HUES48 (cell line): ENCODE results near the gene KCNIP4.

Experiments used
- H3K27ac ChIP-seq: one replicate; pipeline ENCODE4 v1.7.0; 2013; ENCODE audit warnings: low read depth, low read length, inconsistent platforms
- H3K27me3 ChIP-seq: 2 replicates; pipeline ENCODE4 v1.6.1; 2013; ENCODE audit warnings: mild to moderate bottlenecking, low read length; ENCODE audit not compliant: control insufficient read depth, insufficient read depth
- H3K36me3 ChIP-seq: 2 replicates; pipeline ENCODE4 v1.6.1; 2013; ENCODE audit warnings: low read length; ENCODE audit not compliant: control insufficient read depth, insufficient read depth
- H3K4me1 ChIP-seq: 2 replicates; pipeline ENCODE4 v1.6.1; 2013; ENCODE audit warnings: mild to moderate bottlenecking, low read length; ENCODE audit not compliant: control insufficient read depth, insufficient read depth
- H3K4me3 ChIP-seq: 2 replicates; pipeline ENCODE4 v1.5.1; 2013; ENCODE audit warnings: mild to moderate bottlenecking, low read depth, low read length
- H3K9ac ChIP-seq: 2 replicates; pipeline ENCODE4 v1.6.1; 2013; ENCODE audit warnings: mild to moderate bottlenecking, low read depth, low read length, moderate library complexity
- H3K9me3 ChIP-seq: 2 replicates; pipeline ENCODE4 v1.6.1; 2013; ENCODE audit warnings: low read length; ENCODE audit not compliant: control insufficient read depth, insufficient read depth

The KCNIP4 gene

GRCh38 chr4:21195682-21196081, 752.9 kb downstream of the KCNIP4 start:
- Histone ChIP-seq H3K4me3 (no peak overlapping the region), H3K27ac (no peak overlapping the region)

DNA sequence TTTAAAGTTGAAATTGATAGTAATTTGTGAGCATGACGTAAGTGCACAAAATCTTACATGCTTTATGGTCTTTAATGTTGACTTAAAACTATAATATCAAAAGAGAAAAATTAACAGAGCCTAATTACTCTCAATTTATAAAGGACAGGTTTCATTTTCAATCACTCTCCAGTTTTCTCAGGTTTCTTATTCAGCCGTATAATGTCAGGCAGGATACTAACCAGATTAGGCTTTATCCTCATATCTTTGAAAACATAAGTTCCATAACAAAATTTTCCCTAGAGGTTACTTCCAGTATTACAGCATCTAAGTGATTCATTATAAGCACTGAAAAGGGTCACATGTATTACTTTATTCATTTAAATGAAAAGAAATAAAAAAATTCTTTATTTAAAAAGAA, 756.2 kb downstream of the KCNIP4 start:
- Histone ChIP-seq H3K4me3 (no peak overlapping the region), H3K9ac (no peak overlapping the region), H3K27me3 (no peaks in the 10 kb centered on the region), H3K9me3 (no peaks in the 10 kb centered on the region), H3K4me1 (peaks cover 3% of the 10 kb centered on the region; the same call in 1 of the 2 replicates), H3K36me3 (no peaks in the 10 kb centered on the region), H3K27ac (no peak overlapping the region)

More at GRCh38 chr4:21195682-21196081, 752.9 kb downstream of the KCNIP4 start:
- no peaks in the 10 kb centered on the region for H3K27me3 ChIP-seq
- H3K9me3 ChIP-seq: no peaks in the 10 kb centered on the region
- H3K4me1 ChIP-seq: peaks cover 3% of the 10 kb centered on the region; the same call in 1 of the 2 replicates
- H3K36me3 ChIP-seq: no peaks in the 10 kb centered on the region
- H3K9ac ChIP-seq: no peak overlapping the region

DNA sequence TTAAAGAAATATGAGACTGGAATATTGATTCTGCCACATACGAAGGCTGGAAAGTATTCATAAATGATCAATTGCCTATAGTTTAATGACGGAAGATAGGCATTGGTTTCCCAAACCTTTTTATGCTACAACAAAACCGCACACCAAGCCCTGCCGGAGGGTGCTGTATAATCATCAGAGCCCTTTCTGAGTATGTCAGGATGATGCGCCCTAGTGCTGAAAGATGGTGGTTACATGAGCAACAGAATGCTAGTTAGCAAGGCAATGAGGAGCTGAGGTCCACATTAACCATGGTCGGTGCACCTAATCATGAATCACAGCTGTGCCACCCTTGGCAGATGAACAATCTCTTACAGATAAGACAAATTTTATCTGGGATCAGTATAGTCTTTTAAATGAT, 757.3 kb downstream of the KCNIP4 start:
- H3K27me3 ChIP-seq: no peaks in the 10 kb centered on the region
- H3K9ac ChIP-seq: no peak overlapping the region
- H3K4me3 ChIP-seq: no peak overlapping the region
- H3K4me1 ChIP-seq: peaks cover 3% of the 10 kb centered on the region; the same call in 1 of the 2 replicates
- no peaks in the 10 kb centered on the region for H3K36me3 ChIP-seq
- H3K9me3 ChIP-seq: no peaks in the 10 kb centered on the region
- no peak overlapping the region for H3K27ac ChIP-seq

DNA sequence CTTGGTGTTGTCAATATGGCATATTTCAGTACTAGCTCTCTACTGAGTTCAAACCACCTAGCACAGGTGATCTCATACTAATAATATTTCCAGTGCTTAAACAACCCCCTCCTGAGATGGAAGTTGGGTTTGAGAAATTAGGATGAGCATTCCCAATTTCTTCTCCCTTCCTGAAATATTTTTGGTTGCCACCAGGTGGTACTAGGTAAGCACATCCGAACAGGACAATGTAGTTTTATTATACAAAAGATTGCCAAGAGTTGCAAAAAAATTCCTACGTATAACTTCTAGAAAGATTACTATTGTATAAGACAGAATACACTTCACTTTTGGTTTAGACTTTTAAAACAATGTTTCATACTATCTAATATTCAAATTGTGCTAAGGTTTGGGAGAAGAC, 763.8 kb downstream of the KCNIP4 start:
- Histone ChIP-seq H3K9me3 (no peaks in the 10 kb centered on the region), H3K27me3 (no peaks in the 10 kb centered on the region), H3K9ac (no peak overlapping the region), H3K4me1 (peaks cover 6% of the 10 kb centered on the region), H3K36me3 (no peaks in the 10 kb centered on the region), H3K27ac (no peak overlapping the region), H3K4me3 (no peak overlapping the region)

- H3K4me1 ChIP-seq: peaks cover 6% of the 10 kb centered on the region
- H3K9ac ChIP-seq: no peak overlapping the region
These were observed 766.9 kb downstream of the KCNIP4 start for GRCh38 chr4:21181716-21182115.

GRCh38 chr4:21177871-21178270, 770.7 kb downstream of the KCNIP4 start:
- Histone ChIP-seq H3K4me1 (no peaks in the 10 kb centered on the region), H3K9me3 (no peaks in the 10 kb centered on the region), H3K27ac (no peak overlapping the region), H3K9ac (no peak overlapping the region), H3K4me3 (no peak overlapping the region), H3K27me3 (no peaks in the 10 kb centered on the region), H3K36me3 (no peaks in the 10 kb centered on the region)

More at GRCh38 chr4:21181716-21182115, 766.9 kb downstream of the KCNIP4 start:
- Histone ChIP-seq H3K36me3 (no peaks in the 10 kb centered on the region), H3K4me3 (no peak overlapping the region), H3K27me3 (no peaks in the 10 kb centered on the region), H3K9me3 (no peaks in the 10 kb centered on the region), H3K27ac (no peak overlapping the region)

GRCh38 chr4:21177092-21177491, 771.5 kb downstream of the KCNIP4 start:
- Histone ChIP-seq H3K4me3 (no peak overlapping the region), H3K36me3 (no peaks in the 10 kb centered on the region)

GRCh38 chr4:21167711-21168110, 780.9 kb downstream of the KCNIP4 start:
- Histone ChIP-seq H3K9ac (no peak overlapping the region), H3K27me3 (no peaks in the 10 kb centered on the region), H3K27ac (no peak overlapping the region), H3K36me3 (no peaks in the 10 kb centered on the region), H3K4me1 (no peaks in the 10 kb centered on the region), H3K9me3 (no peaks in the 10 kb centered on the region), H3K4me3 (no peak overlapping the region)

More at GRCh38 chr4:21177092-21177491, 771.5 kb downstream of the KCNIP4 start:
- H3K27ac ChIP-seq: no peak overlapping the region
- H3K9me3 ChIP-seq: no peaks in the 10 kb centered on the region
- H3K27me3 ChIP-seq: no peaks in the 10 kb centered on the region
- no peak overlapping the region for H3K9ac ChIP-seq
- no peaks in the 10 kb centered on the region for H3K4me1 ChIP-seq

GRCh38 chr4:21155367-21155766, 793.2 kb downstream of the KCNIP4 start:
- Histone ChIP-seq H3K27me3 (no peaks in the 10 kb centered on the region), H3K4me3 (no peak overlapping the region), H3K9me3 (no peaks in the 10 kb centered on the region), H3K27ac (no peak overlapping the region), H3K4me1 (no peaks in the 10 kb centered on the region), H3K9ac (no peak overlapping the region), H3K36me3 (no peaks in the 10 kb centered on the region)

GRCh38 chr4:21139327-21139726, 809.2 kb downstream of the KCNIP4 start:
- Histone ChIP-seq H3K27ac (no peak overlapping the region), H3K27me3 (no peaks in the 10 kb centered on the region), H3K4me1 (no peaks in the 10 kb centered on the region), H3K4me3 (no peak overlapping the region), H3K9me3 (no peaks in the 10 kb centered on the region), H3K9ac (no peak overlapping the region), H3K36me3 (no peaks in the 10 kb centered on the region)

GRCh38 chr4:21136051-21136630, 812.4 kb downstream of the KCNIP4 start:
- Histone ChIP-seq H3K36me3 (no peaks in the 10 kb centered on the region), H3K9ac (no peak overlapping the region), H3K9me3 (no peaks in the 10 kb centered on the region), H3K27me3 (no peaks in the 10 kb centered on the region), H3K4me3 (no peak overlapping the region), H3K27ac (no peak overlapping the region), H3K4me1 (no peaks in the 10 kb centered on the region)
